Breast epithelium (tissue), 4 donors: ENCODE results near the gene DPY19L2. TPM values are rescaled to one million over a fixed set of nuclear protein-coding genes. Genes with fewer than 3 reads are reported as not detected.
"Not testable (repeated sequence)": the region's sequence is repeated elsewhere in the genome, so short reads cannot be mapped to it uniquely, and the experiment has no call there.

ENCODE experiments used
- DNase-seq, 2 donors: peaks; one replicate each; pipeline ENCODE4 v3.0.0-alpha.2; 2019; ENCODE audit warnings: low spot score in 2 of 2
- H3K27ac ChIP-seq, 2 donors: fragments of 200-600 bp; sonication (generic) in 1 of 2; one replicate each; pipeline ENCODE4 v1.5.1; 2016 to 2019; ENCODE audit warnings: mild to moderate bottlenecking in 1 of 2
- H3K27me3 ChIP-seq, 2 donors: fragments of 200-600 bp; sonication (generic) in 1 of 2; one replicate each; pipeline versions ENCODE4 v1.5.1 to v1.6.0; 2017 to 2019; ENCODE audit warnings: control low read depth in 1 of 2, mild to moderate bottlenecking in 1 of 2
- H3K36me3 ChIP-seq: fragments of 200-600 bp; one replicate; pipeline ENCODE4 v1.5.1; 2019
- H3K4me1 ChIP-seq, 2 donors: fragments of 200-600 bp; sonication (generic); one replicate each; pipeline ENCODE4 v1.5.1; 2016 to 2019; ENCODE audit warnings: control low read depth in 1 of 2
- H3K4me3 ChIP-seq, 3 donors: fragments of 200-600 bp; sonication (generic); 1 replicate in 2 of 3; 2 replicates in 1 of 3; pipeline ENCODE4 v1.5.1; 2016 to 2019; ENCODE audit warnings: mild to moderate bottlenecking in 3 of 3, moderate library complexity in 2 of 3
- H3K9me3 ChIP-seq, 2 donors: fragments of 200-600 bp; sonication (generic) in 1 of 2; one replicate each; pipeline ENCODE4 v1.5.1; 2016 to 2019; ENCODE audit warnings: control low read depth in 1 of 2
- CTCF ChIP-seq, 3 donors: fragments of 450-650 bp; IDR thresholded peaks; one replicate each; pipeline ENCODE4 v1.5.1; 2016 to 2017; ENCODE audit warnings: antibody characterized with exemption in 3 of 3, mild to moderate bottlenecking in 3 of 3, moderate library complexity in 3 of 3
- intact Hi-C: fragments of 100-400 bp; cut with DNase I; formaldehyde crosslinking; loops from one replicate; pipeline ENCODE4 v1.15.1; 2023; ENCODE audit warnings: low total_unique reads
- total RNA-seq, 3 donors: library from RNA; depleted of rRNA; stranded (reverse); fragments of >200 nt; gene quantifications; one replicate each; pipeline ENCODE4 v1.1.0, GENCODE V29; 2016

The DPY19L2 gene
- total RNA-seq, 3 donors from 2014 or later, result 8.2 to 22.4 (median 8.8) TPM

GRCh38 chr12:63672550-63672949, 4.3 kb upstream of the DPY19L2 start:
- H3K4me1 ChIP-seq, H3K27me3 ChIP-seq, H3K4me3 ChIP-seq, H3K9me3 ChIP-seq, H3K36me3 ChIP-seq, intact Hi-C loops, H3K27ac ChIP-seq, DNase-seq: not testable (repeated sequence)
- peak in 1 of 3 donors; percentile 12 for TF ChIP-seq CTCF (IDR thresholded peaks at IDR 0.05)

GRCh38 chr12:63669936-63670335, 1.6 kb upstream of the DPY19L2 start:
- DNase-seq, H3K27me3 ChIP-seq: not testable (repeated sequence)

GRCh38 chr12:63669427-63669826, 1.1 kb upstream of the DPY19L2 start:
- H3K27ac ChIP-seq, H3K36me3 ChIP-seq, intact Hi-C loops, H3K9me3 ChIP-seq, H3K4me1 ChIP-seq, H3K27me3 ChIP-seq, DNase-seq: not testable (repeated sequence)
- peak overlapping the region in 2 of 3 donors; percentile 67 to 81 for H3K4me3 ChIP-seq

More at GRCh38 chr12:63669936-63670335, 1.6 kb upstream of the DPY19L2 start:
- H3K27ac ChIP-seq, H3K4me3 ChIP-seq, H3K36me3 ChIP-seq, H3K9me3 ChIP-seq, intact Hi-C loops, H3K4me1 ChIP-seq: not testable (repeated sequence)

- H3K27me3 ChIP-seq, H3K36me3 ChIP-seq, H3K9me3 ChIP-seq, intact Hi-C loops, DNase-seq, H3K4me1 ChIP-seq: not testable (repeated sequence)
- peak overlapping the region in 1 of 2 donors; percentile 66 for H3K27ac ChIP-seq
- H3K4me3 ChIP-seq, result peak overlapping the region; percentile 45 to 81 (median 67)
Measured at GRCh38 chr12:63668800-63669365, 590 bp upstream of the DPY19L2 start.

GRCh38 chr12:63663005-63663404, 5.3 kb downstream of the DPY19L2 start:
- intact Hi-C loops, DNase-seq, H3K4me3 ChIP-seq, H3K4me1 ChIP-seq, H3K36me3 ChIP-seq, H3K27ac ChIP-seq, H3K27me3 ChIP-seq, H3K9me3 ChIP-seq: not testable (repeated sequence)

GRCh38 chr12:63658501-63658900, 9.8 kb downstream of the DPY19L2 start:
- H3K4me1 ChIP-seq, H3K27me3 ChIP-seq, H3K36me3 ChIP-seq, DNase-seq, H3K27ac ChIP-seq, intact Hi-C loops, H3K9me3 ChIP-seq, H3K4me3 ChIP-seq: not testable (repeated sequence)

- H3K27me3 ChIP-seq, H3K9me3 ChIP-seq, H3K36me3 ChIP-seq, intact Hi-C loops, H3K4me3 ChIP-seq, H3K27ac ChIP-seq, DNase-seq, H3K4me1 ChIP-seq: not testable (repeated sequence)
Measured at GRCh38 chr12:63656407-63656806, 11.9 kb downstream of the DPY19L2 start.

- DNase-seq, H3K27ac ChIP-seq, H3K27me3 ChIP-seq, H3K36me3 ChIP-seq, H3K4me1 ChIP-seq, H3K4me3 ChIP-seq, intact Hi-C loops, H3K9me3 ChIP-seq: not testable (repeated sequence)
Measured at GRCh38 chr12:63655543-63656257, 12.6 kb downstream of the DPY19L2 start.

GRCh38 chr12:63654481-63654880, 13.8 kb downstream of the DPY19L2 start:
- intact Hi-C loops, DNase-seq, H3K4me1 ChIP-seq, H3K9me3 ChIP-seq, H3K36me3 ChIP-seq, H3K4me3 ChIP-seq, H3K27me3 ChIP-seq, H3K27ac ChIP-seq: not testable (repeated sequence)

- intact Hi-C loops, H3K27ac ChIP-seq, H3K4me3 ChIP-seq, H3K9me3 ChIP-seq, H3K36me3 ChIP-seq, H3K4me1 ChIP-seq, DNase-seq, H3K27me3 ChIP-seq: not testable (repeated sequence)
Measured at GRCh38 chr12:63649517-63649916, 18.8 kb downstream of the DPY19L2 start.

- H3K27me3 ChIP-seq, DNase-seq, H3K9me3 ChIP-seq, H3K36me3 ChIP-seq, H3K27ac ChIP-seq, intact Hi-C loops, H3K4me3 ChIP-seq, H3K4me1 ChIP-seq: not testable (repeated sequence)
Measured at GRCh38 chr12:63643381-63644140, 24.7 kb downstream of the DPY19L2 start.

GRCh38 chr12:63624258-63624657, 44.0 kb downstream of the DPY19L2 start:
- H3K27ac ChIP-seq, H3K9me3 ChIP-seq, H3K4me1 ChIP-seq, H3K36me3 ChIP-seq, H3K4me3 ChIP-seq, intact Hi-C loops, H3K27me3 ChIP-seq, DNase-seq: not testable (repeated sequence)
